ENCODE data around the gene ITPKC. TPM values are rescaled to one million over a fixed set of nuclear protein-coding genes. Genes with fewer than 3 reads are reported as not detected.

The ITPKC gene
- total and polyA plus RNA-seq, 7 donors, result 6.9 to 19.2 (median 14.5) TPM

DNA sequence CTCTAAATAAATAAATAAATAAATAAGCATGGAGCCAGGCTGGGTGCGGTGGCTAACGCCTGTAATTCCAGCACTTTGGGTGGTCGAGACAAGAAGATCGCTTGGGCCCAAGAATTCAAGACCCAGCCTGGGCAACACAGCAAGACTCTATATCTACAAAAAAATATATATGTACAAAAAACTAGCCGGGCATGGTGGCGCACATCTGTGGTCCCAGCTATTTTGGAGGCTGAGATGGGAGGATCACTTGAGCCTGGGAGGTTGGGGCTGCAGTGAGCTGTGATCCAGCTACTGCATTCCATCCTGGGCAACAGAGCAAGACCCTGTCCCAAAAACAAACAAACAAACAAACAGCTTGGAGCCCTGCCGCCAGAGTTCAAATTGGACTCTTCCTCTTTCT is 30.6 kb downstream of the ITPKC start:
- intact Hi-C loops (cut with DNase I), result no loop called here
- Histone ChIP-seq H3K36me3 (ENCODE audit: insufficient read depth in 1 of 2, low read depth in 1 of 2) (peaks cover 0 to 13% of the 10 kb centered on the region in 2 donors), H3K27ac (no peak overlapping the region), H3K27me3 (ENCODE audit: insufficient read depth in 3 of 3, low read length in 2 of 3) (no peaks in the 10 kb centered on the region), H3K4me1 (peaks cover 20% of the 10 kb centered on the region), H3K9me3 (no peaks in the 10 kb centered on the region), H3K4me3 (no peak overlapping the region)
- WGBS, 3 donors, result 94 to 96% (median 95%) methylated on average over 7 of the region's 7 CpGs
- no peak for ATAC-seq
- DNase-seq, result no peak
- TF ChIP-seq, protein P1, sequence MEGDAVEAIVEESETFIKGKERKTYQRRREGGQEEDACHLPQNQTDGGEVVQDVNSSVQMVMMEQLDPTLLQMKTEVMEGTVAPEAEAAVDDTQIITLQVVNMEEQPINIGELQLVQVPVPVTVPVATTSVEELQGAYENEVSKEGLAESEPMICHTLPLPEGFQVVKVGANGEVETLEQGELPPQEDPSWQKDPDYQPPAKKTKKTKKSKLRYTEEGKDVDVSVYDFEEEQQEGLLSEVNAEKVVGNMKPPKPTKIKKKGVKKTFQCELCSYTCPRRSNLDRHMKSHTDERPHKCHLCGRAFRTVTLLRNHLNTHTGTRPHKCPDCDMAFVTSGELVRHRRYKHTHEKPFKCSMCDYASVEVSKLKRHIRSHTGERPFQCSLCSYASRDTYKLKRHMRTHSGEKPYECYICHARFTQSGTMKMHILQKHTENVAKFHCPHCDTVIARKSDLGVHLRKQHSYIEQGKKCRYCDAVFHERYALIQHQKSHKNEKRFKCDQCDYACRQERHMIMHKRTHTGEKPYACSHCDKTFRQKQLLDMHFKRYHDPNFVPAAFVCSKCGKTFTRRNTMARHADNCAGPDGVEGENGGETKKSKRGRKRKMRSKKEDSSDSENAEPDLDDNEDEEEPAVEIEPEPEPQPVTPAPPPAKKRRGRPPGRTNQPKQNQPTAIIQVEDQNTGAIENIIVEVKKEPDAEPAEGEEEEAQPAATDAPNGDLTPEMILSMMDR (IDR thresholded peaks at IDR 0.05), result no peak

DNA sequence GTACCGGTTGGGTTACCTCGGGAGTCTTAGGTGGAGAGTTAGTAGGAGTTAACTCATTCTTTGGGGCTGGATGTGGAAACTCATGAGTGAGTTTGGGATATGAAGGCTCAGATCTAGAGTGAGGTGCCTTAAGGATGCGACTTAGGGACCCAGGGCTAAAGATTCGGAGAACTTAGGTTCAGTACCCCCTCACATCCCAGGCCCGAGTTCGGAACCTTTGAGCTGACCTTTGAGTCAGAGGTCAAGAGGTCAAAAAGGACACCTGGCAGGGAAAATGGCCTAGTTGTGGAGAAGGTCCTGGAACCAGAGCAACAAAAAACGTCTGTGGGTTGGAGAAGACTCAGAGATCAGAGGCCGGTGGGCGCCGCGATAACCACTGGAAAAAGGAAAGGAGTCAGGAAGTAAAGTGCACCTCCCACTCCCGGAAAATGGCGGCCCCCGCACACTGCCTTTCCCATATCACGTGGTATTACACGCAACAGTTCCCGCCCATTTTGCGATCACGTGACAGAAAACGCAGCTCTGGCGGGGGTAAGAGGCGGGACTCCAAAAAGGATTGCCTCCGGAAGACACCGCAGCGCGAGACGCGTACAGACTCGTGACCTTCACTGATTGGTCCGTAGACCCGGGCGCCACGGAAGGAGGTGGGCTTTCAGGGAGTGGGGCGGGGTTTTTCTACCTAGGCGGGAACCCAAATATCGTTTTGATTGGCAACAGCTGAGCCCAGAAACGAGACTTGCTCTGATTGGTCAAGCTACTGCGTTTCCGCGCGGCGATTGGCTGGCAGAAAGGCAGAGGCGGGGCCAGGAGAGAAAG is 33.4 kb downstream of the ITPKC start, which contains the start of gene ACTMAP:
TSS of gene ACTMAP (minus strand) at position 420 of the 816 bp plus-strand sequence. CDS start 674 bp downstream, outside the sequence.
- Histone ChIP-seq H3K36me3 (ENCODE audit: insufficient read depth in 1 of 2, low read depth in 1 of 2) (peaks cover 0 to 8% of the 10 kb centered on the region in 2 donors), H3K4me1 (peaks cover 25% of the 10 kb centered on the region), H3K27ac (peak within 1 kb of the TSS; percentile 96), H3K27me3 (ENCODE audit: insufficient read depth in 3 of 3, low read length in 2 of 3) (no peaks in the 10 kb centered on the region), H3K9me3 (no peaks in the 10 kb centered on the region), H3K4me3 (peak within 1 kb of the TSS; percentile 84)
- TF ChIP-seq, protein P1 (IDR thresholded peaks at IDR 0.05), result no peak
- intact Hi-C loops (cut with DNase I), result loop anchor here in 1 of 2 donors (5.0 kb wide), 2 partner anchors 33 to 47 kb away; partner anchors contain the start of genes COQ8B, EGLN2 and ITPKC
- WGBS, 3 donors, result 0 to 1% (median 0%) methylated on average over 43 of the region's 43 CpGs
- ATAC-seq, result peak; percentile 92 to 95 (median 94)
- peak; percentile 99 to 100 for DNase-seq

DNA sequence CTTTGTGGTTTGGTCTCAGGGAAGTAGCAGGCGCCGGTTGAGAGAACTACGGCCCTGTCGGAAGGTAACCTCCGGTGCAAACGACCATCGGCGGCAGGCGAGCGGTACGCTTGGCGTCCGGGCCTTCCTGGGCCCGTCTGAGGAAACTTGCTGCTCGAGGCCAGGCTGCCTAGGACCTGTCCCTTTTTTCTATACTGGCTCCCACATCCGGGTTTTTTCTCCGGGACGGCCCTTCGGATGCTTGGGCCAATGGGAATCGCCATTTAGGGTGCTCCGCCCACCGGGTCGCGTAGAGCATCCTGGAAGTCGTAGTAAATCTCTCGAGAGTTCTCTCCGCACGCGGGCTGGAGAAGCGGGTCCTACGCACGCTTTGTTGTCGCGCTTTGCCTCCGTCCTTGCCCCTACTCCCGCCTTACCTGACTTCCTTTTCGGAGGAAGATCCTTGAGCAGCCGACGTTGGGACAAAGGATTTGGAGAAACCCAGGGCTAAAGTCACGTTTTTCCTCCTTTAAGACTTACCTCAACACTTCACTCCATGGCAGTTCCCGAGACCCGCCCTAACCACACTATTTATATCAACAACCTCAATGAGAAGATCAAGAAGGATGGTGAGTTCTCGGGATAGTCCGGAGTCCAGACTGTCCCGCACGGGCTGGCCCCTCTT is 34.1 kb downstream of the ITPKC start, which contains the start of gene SNRPA:
TSS of gene SNRPA (plus strand) at position 330 of the 664 bp plus-strand sequence. CDS start at position 536, 206 bp downstream.
- no peaks in the 10 kb centered on the region for H3K9me3 ChIP-seq
- H3K27ac ChIP-seq, result peak within 1 kb of the TSS; percentile 96
- H3K4me1 ChIP-seq, result peaks cover 19% of the 10 kb centered on the region
- no peaks in the 10 kb centered on the region for H3K27me3 ChIP-seq (ENCODE audit: insufficient read depth in 3 of 3, low read length in 2 of 3)
- ATAC-seq (peak; percentile 84 to 88 (median 86)), DNase-seq (peak; percentile 96 to 98)
- peak within 1 kb of the TSS; percentile 84 for H3K4me3 ChIP-seq
- intact Hi-C loops (cut with DNase I), result loop anchor here in 1 of 2 donors (5.0 kb wide), 2 partner anchors 34 to 46 kb away; partner anchors contain the start of genes COQ8B, EGLN2 and ITPKC
- TF ChIP-seq, protein P1 (IDR thresholded peaks at IDR 0.05), result no peak
- 0% methylated on average over 46 of the region's 46 CpGs for WGBS, 3 donors
- H3K36me3 ChIP-seq (ENCODE audit: insufficient read depth in 1 of 2, low read depth in 1 of 2), result peaks cover 0 to 15% of the 10 kb centered on the region in 2 donors

GRCh38 chr19:40752257-40752781 is 35.4 kb downstream of the ITPKC start:
- intact Hi-C loops (cut with DNase I), result loop anchor here in 1 of 2 donors (2.0 to 5.0 kb wide), 3 partner anchors 24 to 45 kb away; partner anchors contain the start of genes COQ8B, EGLN2 and ITPKC
- ATAC-seq (no peak), DNase-seq (no peak)
- TF ChIP-seq, protein P1 (IDR thresholded peaks at IDR 0.05), result no peak
- H3K27me3 ChIP-seq (ENCODE audit: insufficient read depth in 3 of 3, low read length in 2 of 3), result no peaks in the 10 kb centered on the region
- peak overlapping the region; percentile 84 for H3K4me3 ChIP-seq
- peak overlapping the region; percentile 96 for H3K27ac ChIP-seq
- no peaks in the 10 kb centered on the region for H3K9me3 ChIP-seq
- peaks cover 0 to 27% of the 10 kb centered on the region in 2 donors for H3K36me3 ChIP-seq (ENCODE audit: insufficient read depth in 1 of 2, low read depth in 1 of 2)
- WGBS, 3 donors, result 80 to 82% (median 81%) methylated on average over 12 of the region's 12 CpGs
- H3K4me1 ChIP-seq, result peaks cover 19% of the 10 kb centered on the region
